ENCODE results near the gene HMGN4. TPM values are rescaled to one million over a fixed set of nuclear protein-coding genes. Genes with fewer than 3 reads are reported as not detected.

Gene HMGN4
- polyA plus RNA-seq, 1 donor: 95.4 TPM

DNA sequence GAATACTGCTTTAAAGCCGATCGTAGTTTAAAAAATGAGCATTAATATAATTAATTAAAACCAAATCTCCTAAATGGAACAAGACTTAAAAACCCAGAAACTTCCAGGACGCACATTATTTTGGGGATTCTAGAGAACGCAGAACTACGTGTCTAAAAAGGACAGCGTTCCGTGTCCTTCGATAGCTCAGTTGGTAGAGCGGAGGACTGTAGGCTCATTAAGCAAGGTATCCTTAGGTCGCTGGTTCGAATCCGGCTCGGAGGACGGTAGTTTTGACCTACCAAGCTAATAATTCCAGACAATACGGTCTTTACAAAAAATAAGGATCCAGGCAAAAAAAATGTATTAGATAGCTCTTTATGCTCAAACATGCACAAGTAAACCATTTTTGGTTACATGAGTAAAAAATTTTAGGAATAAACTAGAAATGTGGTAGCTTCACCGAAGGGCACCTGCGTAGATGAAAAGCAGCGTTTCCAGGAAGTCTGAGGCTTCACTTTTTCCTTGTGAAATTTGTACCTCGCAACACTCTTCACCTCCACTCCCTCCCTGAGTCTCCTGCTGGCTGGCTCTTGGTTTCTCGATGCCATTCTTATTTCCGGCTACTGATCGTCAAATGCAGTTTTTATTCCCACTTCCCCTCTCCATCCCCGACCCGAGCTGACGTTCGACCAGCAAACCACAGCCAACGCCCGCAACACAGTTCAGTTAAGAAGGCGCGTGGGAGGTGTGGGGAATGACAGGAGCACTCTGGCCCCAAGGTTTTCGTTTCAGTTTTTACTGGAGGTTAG, 39.0 kb downstream of the HMGN4 start:
- no peak for DNase-seq

GRCh38 chr6:26577720-26578072, 39.5 kb downstream of the HMGN4 start:
- DNase-seq: no peak

DNA sequence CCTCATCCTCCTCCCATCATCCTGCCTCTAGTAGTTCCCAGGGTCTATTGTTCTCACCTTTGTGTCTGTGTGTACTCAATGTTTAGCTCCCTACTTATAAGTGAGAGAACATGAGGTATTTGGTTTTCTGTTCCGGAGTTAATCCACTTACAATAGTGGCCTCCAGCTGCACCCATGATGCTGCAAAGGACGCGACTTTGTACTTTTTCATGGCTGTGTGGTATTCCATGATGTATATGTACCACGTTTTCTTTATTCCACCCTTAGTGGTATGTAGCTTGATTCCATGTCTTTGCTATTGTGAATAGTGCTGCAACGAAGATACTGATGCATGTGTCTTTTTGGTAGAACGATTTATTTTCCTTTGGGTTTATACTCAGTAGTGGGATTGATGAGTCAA, 40.1 kb downstream of the HMGN4 start:
- DNase-seq: no peak

DNA sequence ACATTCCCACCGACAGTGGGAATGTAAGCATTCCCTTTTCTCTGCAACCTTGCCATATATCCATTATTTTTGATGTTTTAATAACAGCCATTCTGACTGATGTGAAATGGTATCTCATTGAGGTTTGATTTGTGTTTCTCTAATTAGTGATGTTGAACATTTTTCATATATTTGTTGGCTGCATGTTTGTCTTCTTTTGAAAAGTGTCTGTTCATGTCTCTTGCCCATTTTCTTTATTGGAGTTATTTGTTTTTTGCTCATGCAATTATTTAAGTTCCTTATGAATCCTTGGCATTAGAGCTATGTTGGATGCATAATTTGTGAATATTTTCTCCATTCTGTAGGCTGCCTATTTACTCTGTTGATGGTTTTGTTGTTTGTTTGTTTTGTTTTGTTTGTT, 40.6 kb downstream of the HMGN4 start:
- no peak for DNase-seq

DNA sequence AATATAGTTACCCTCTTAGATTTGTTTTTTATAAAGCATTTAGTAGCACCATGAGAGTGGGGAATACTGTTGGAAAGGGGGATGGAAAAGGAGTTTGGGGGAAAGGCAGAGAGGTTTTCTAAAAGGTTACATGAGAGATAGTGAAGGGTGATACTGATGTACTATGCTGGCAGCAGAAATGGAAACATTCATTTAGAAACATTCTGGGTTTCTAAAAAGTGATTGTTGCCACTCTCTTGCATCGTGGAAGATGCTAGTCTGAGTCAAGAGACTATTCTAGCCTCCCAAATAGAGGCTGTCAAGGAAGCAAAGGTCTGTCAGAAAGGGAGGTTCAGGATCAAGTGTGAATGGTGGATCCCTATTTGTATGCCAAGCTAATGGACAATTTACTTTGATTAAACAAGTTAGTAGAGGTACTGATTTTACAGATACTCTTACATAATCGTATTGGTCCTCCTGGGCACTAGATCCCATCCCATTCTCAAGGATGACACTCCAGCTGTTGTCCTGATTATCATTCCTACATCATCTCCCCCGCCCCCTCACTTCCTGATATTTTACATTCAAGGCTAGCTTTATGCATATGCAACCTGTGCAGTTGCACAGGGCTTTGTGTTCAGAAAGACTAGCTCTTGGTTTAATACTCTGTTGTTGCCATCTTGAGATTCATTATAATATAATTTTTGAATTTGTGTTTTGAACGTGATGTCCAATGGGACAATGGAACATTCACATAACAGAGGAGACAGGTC, 43.2 kb downstream of the HMGN4 start:
- no peak for DNase-seq

DNA sequence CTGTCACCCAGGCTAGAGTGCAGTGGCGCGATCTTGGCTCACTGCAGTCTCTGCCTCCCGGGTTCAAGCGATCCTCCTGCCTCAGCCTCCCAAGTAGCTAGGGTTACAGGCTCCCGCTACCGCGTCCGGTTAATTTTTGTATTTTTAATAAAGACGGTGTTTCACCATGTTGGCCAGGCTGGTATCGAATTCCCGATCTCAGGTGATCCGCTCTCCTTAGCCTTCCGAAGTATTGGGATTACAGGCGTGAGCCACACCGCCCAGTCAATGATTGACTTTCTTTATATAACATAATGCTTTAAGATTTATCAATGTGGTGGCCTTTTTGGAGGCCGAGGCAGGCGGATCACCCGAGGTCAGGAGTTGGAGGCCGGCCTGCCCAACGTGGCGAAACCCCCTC, 50.8 kb downstream of the HMGN4 start:
- DNase-seq: no peak

DNA sequence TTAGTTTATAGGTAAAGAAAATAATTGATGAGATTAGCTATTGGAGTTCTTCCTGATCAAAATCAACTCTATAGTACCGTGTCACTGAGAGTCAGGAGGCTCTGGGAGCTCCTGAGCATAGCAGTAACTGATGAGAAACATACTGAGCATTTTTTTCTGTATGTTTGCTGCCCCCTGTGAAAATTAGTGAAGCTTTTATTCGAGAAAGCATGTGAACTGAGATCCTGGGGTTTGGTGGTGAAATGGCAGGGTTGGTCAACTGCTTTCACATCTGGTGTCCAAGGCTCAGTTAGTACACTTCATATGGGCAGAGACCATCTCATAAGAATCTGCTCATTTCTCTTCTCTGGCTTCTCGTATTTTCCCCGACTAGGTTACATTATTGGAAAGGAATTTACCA, 54.5 kb downstream of the HMGN4 start:
- DNase-seq: no peak

GRCh38 chr6:26593278-26594130, 55.3 kb downstream of the HMGN4 start:
- no peak for DNase-seq

- DNase-seq: no peak
Observed at GRCh38 chr6:26594131-26594498, 55.9 kb downstream of the HMGN4 start.

DNA sequence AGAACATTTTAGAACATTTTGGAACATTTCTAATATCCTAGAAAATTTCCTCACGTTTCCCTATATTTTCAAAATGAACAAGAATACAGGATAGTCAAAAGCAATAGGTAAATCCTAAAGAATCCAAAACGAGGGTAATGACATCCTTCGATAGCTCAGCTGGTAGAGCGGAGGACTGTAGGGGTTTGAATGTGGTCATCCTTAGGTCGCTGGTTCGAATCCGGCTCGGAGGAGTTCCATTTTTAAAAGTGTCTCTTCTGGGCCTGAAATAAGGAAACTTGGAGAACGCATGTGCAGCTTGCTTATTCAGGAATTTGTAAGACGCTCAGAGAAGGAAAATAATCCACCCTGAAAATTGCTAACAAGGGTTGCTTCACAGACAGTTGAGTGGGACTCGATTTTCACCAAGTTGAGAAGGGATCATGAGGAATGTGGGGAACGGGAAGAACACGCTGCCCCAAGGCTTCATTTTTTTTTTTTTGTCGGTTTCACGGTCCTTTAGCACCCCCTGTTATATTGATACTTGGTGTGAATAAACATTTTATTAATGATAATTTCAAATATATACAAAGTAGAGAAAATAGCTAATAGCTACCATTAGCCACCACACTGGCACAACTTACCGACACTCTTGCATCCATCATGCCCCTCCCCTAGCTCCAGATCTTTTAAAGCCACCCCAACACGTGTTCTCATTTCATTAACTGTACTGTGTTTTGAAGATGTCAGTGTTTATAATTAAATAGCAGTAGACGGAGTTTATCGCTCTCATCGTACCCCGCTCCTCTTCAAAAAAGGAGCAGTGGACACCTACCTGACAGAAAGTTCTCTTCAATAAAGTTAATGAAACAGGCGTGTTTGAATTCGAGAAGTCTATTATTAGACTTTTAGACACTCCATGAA, 56.8 kb downstream of the HMGN4 start:
- DNase-seq: no peak

- peak; percentile 93 for DNase-seq
Observed at GRCh38 chr6:26595669-26596269, 57.6 kb downstream of the HMGN4 start.

Other genes with a start within 250 kb of the HMGN4 start
- 20.8 TPM for gene BTN3A2, start 173.2 kb upstream of the HMGN4 start, polyA plus RNA-seq (ENCODE audit: insufficient read length)
- 16.4 TPM for gene BTN2A2, start 155.3 kb upstream of the HMGN4 start, polyA plus RNA-seq (ENCODE audit: insufficient read length)
- 29.8 TPM for gene BTN3A1, start 136.1 kb upstream of the HMGN4 start, polyA plus RNA-seq (ENCODE audit: insufficient read length)
- gene BTN3A3, start 97.9 kb upstream of the HMGN4 start, polyA plus RNA-seq (ENCODE audit: insufficient read length): 22.7 TPM
- 34.9 TPM for gene BTN2A1, start 80.4 kb upstream of the HMGN4 start, polyA plus RNA-seq (ENCODE audit: insufficient read length)
- gene BTN1A1, start 38.1 kb upstream of the HMGN4 start, polyA plus RNA-seq (ENCODE audit: insufficient read length): 0.22 TPM
- 12.7 TPM for gene ABT1, start 58.6 kb downstream of the HMGN4 start, polyA plus RNA-seq (ENCODE audit: insufficient read length)
- 39.6 TPM for gene ZNF322, start 121.4 kb downstream of the HMGN4 start, polyA plus RNA-seq (ENCODE audit: insufficient read length)

Measured in left kidney (tissue), 2 donors.